Posterior vena cava (tissue), 2 donors: ENCODE results near the gene HSPA12B. TPM values are rescaled to one million over a fixed set of nuclear protein-coding genes. Genes with fewer than 3 reads are reported as not detected.

Source experiments
- DNase-seq: peaks from one replicate; pipeline ENCODE4 v3.0.0-alpha.2; 2020; ENCODE audit warnings: low spot score
- intact Hi-C, 2 donors: fragments of 100-400 bp; cut with DNase I; formaldehyde crosslinking; loops; one replicate each; pipeline versions ENCODE4 v1.14.1 to v1.14.2; 2022 to 2023
- total RNA-seq, 2 donors: library from RNA; stranded (reverse); fragmentation: NEBNext Ultra II Directional; extraction: Animal tissue kit (Norgen Biotek cat#: 25700); gene quantifications; one replicate each; pipeline ENCODE4 v1.2.1, GENCODE V29; 2021
- donor health status: DM: yes; HTN: yes; CAD: no.
- donor health status: DM: yes; HTN: yes; CAD: no.

HSPA12B gene
- total RNA-seq, 2 donors from 2014 or later, result 18.0 to 18.5 TPM

- intact Hi-C loops, result no loop called here
- DNase-seq, result no peak
Observed at GRCh38 chr20:3723284-3723683, 9.2 kb upstream of the HSPA12B start.

DNA sequence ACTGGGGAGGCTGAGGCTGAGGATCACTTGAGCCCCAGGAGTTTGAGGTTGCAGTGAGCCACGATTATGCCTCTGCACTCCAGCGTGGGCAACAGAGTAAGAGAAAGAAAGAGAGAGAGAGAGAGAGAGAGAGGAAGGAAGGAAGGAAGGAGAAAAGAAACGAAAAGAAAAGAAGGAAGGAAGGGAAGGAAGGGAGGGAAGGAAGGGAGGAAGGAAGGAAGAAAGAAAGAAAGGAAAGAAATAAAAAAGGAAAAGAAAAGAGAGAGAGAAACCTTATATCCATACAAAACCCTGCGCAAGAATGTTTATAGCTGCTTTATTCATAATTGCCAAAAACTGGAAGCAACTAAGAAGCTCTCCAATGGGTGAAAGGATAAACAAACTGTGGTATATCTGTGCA, 8.1 kb upstream of the HSPA12B start:
- intact Hi-C loops, result no loop called here
- DNase-seq, result no peak

GRCh38 chr20:3727401-3728021, 5.0 kb upstream of the HSPA12B start:
- intact Hi-C loops, result no loop called here
- DNase-seq, result peak; percentile 77

GRCh38 chr20:3728354-3728753, 4.1 kb upstream of the HSPA12B start:
- intact Hi-C loops, result no loop called here
- no peak for DNase-seq

DNA sequence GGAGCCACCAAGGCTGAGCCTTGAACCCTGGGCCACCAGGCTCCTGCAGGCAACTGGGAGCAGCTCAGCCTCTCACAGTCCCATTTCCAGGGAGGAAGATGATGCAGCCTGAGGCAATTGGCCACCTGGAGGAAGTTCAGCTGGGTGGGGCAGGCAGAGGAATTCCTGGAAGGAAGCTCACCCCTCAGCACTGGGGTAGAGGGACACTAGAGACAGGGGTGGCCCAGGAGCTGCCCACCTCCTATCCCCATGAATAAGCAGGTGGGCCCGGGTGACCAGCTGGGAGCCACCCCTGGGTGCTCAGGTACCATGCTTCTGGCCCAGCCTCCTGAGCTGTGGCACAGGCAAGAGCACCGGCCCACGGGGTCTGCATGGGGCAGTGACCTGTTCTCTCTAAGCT, 3.6 kb upstream of the HSPA12B start:
- intact Hi-C loops, result no loop called here
- no peak for DNase-seq

DNA sequence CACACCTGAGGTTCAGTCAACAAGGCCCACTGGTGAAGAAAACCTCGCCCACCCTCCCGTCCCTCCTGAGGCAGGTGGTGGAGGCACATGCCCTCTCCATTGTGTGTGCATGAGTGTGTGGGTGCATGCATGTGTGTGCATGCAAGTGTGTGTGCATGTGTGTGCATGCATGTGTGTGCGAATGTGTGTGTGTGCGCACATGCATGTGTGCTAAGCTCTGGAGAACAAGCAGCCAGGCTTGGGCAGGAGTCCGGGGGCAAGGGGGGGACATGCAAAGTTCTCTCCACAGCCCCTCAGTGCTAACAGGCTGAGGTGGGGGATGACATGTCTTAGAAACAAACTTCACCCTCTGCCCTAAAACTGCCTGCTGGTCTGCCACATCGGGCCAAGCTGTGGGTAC, 3.1 kb upstream of the HSPA12B start:
- no peak for DNase-seq
- intact Hi-C loops, result no loop called here

- no peak for DNase-seq
- intact Hi-C loops, result no loop called here
Observed at GRCh38 chr20:3729811-3730540, 2.5 kb upstream of the HSPA12B start.

DNA sequence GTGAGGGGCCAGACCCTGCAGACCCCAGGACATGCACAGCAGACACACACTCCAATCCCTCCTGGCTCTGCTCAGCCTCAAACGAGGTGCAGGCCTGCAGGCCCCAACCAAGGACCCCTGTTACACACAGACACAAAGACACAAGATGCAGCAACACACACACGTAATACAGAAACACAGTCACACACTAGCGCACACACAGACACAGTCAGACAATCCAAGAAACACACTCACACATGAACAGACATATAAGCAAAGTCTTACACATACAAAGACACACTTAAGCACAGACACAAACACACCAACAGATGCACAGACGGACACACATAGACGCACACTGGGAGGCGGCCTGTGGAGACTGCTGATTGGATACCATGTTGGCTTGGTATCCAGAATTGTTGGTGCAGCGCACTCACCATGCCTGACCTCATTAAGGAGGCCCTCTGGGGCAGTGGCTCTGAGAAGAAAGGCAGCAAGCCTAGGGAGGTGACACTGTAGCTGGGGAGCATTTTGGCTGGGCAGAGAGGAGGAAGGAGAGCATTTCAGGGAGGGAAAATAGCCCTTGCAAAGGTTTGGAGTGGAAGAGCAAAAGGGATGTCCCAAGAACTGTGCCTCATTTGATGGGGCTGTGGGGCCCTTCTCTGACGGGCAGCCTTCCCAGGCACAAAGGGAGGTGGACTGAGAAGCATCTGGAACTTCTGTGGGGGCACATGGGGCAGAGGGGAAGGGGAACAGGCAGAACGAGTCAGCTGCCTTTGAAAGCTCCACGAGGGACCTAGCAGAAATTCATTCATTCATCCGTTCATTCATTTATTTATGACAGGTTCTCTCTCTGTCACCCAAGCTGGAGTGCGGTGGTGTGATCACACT, 1.4 kb upstream of the HSPA12B start:
- intact Hi-C loops, result no loop called here
- no peak for DNase-seq

- intact Hi-C loops, result no loop called here
- no peak for DNase-seq
Observed at GRCh38 chr20:3731944-3732326, 550 bp upstream of the HSPA12B start.

GRCh38 chr20:3733119-3733995, 872 bp downstream of the HSPA12B start:
- intact Hi-C loops, result no loop called here
- no peak for DNase-seq

GRCh38 chr20:3734111-3734843, 1.8 kb downstream of the HSPA12B start:
- no peak for DNase-seq
- intact Hi-C loops, result no loop called here

DNA sequence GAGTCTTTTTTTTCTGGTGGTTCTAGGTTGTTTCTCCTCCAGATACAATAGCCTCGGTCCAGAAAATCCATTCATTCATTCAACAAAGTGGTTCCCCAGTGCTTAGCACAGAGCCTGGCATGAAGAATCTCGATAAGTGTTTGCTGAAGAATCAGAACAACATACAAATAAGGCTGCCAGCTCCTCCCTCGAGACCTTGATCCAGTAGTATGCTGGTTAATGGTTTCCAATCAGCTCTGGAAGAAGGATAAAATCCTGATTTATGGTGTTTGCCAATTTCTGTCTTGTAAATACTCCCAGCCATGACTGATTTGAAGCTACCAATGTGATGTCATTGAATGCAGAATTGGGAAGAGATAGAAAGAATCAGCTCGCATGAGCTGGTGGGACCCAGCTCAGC, 3.3 kb downstream of the HSPA12B start:
- intact Hi-C loops, result no loop called here
- no peak for DNase-seq

DNA sequence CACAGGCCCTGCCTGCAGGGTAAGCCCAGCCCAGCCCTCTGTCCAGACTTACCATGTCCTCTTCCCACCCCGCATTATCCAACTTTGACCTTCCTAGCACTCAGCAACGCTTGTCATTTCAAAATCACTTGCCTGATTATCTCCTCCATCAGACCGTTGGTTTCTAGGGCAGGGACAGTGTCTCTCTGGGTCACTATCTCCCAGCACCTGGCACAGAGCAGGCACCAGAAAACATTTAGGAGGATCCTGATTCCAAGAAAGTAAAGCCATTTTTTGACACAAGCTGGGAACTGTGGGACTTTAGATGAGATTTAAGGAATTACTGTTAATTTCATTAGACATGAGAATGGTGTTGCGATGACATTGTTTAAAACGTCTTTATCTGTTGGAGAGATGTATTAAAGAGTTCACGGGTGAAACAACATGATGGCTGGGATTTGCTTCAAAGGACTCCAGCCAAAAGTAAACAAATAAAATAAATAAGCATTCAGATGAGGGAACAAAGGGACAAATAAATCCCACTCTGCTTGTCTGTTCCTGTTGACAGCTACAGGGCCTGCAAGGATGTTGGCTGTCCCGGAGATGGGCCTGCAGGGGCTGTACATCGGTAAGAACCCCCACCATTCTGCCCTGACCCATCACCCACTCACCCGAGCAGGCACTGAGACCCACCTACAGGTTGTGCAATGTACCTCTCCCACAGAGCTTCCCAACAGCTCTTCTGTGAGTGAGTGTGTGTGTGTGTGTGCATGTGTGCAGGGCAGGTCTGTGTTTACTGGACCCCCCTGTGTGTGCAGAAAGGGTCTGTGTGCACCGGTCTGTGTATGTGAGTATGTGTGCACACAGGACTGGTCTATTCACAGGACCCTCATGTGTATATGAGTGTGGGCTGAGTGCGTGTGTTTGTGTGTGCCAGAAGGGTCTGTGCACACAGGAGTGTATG, 5.9 kb downstream of the HSPA12B start:
- no peak for DNase-seq
- intact Hi-C loops, result no loop called here

- intact Hi-C loops, result no loop called here
- no peak for DNase-seq
Observed at GRCh38 chr20:3739054-3739925, 6.8 kb downstream of the HSPA12B start.

DNA sequence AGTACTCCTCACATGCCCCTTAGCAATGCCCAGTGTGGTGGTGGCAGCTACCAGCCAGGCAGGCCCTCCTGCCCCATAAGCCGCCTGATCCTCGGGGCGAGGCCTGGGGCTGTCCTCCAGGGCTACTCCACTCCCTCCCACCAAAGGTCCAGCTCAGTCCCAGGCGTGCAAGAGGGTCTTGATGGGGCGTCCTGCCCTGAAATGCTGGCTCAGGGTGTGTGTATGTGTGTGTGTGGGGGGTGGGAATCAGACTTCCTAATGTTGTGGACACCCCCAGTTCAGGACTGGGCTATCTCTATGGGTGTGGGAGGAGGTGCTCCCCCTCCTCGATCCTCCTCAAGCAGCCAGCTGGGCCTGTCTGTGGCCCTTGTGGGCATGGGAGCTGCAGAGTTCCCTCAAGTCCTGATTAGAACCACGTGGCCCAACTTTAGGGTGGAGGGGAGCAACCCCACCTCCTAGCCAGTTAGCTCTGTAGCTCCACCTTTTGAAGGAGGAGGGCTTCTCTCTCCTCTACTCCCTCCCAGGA, 7.5 kb downstream of the HSPA12B start:
- intact Hi-C loops, result no loop called here
- DNase-seq, result no peak

DNA sequence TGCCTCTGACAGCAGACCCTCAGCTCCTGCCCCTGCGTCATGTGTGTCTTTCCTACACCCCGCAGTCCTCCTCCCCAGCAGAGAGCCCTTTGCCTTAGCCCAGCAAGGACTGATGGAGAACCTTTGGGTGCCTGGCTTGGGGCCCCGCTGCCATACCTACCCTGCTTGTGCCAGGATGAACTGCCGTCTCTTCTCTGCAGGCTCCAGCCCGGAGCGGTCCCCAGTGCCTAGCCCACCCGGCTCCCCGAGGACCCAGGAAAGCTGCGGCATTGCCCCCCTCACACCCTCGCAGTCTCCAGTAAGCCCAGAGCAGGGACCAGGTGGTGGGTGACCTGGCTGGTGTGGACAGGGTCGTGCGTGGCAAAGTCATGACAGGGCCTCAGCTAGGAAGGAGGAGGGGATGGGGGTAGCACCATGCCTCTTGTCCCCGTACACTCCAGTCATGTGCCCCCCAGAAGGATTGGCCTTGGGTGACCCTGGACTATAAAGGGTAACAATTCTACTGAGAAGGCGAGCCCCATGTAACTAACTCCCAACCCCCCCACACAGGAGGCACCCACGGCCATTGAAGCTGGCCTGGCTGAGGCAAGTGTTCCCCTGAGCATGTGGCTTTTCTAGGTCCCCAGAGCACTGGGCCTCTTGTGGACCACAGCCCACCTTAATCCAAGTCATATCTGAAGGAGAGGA, 8.3 kb downstream of the HSPA12B start:
- DNase-seq, result no peak
- intact Hi-C loops, result no loop called here
